GM10266 (cell line): ENCODE measurements around the gene NBDY.

ENCODE experiments used
- DNase-seq: peaks from one replicate; pipeline ENCODE4 v3.0.0; 2012; ENCODE audit errors: extremely low spot score
- CTCF ChIP-seq: IDR thresholded peaks from 2 replicates; pipeline ENCODE4 v1.5.1; 2012; ENCODE audit warnings: mild to moderate bottlenecking, low read depth; ENCODE audit not compliant: control insufficient read depth, insufficient read depth; ENCODE audit errors: missing control alignments

The NBDY gene

DNA sequence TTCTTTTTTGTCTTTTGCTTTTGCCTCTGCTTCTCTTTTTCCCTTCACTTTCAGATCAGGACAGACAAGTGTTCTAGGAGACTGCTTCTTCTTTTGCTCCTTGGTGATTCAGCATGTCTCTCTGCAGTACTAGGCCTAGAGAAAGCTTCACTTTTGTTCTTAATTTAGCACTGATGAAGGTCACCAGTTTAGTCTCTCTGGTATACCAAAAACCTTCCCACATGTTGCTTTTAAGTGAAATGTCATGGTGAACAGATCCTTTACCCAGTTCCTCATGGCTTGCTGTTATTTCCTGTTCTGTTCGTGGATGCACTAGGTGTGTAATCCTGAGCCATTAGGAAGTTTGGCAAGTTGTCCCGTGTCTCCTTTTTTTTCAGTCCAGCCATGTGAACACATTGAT lies 53.3 kb downstream of the NBDY start:
- DNase-seq, result no peak
- no peak for TF ChIP-seq CTCF

- no peak for TF ChIP-seq CTCF
- no peak for DNase-seq
These were observed 53.9 kb downstream of the NBDY start for GRCh38 chrX:56782791-56783449.

DNA sequence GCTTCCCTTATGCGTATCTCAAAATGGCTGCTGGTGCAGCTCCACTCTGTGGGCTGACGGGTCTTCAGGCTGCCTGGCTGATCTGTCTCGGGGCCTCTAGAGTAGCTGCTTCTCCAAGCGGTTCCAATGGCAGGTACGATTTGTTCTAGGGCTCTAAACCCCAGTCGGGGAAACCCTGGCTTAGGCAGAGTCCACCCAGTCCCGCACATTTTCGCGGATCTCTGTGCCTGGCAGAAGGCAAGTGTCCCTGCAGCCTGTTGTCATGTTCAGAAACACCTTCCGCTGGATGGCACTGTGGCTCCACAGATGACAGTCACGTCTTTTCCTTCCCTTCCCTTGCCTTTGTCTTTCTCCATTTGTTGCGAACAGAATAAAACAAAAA lies 54.4 kb downstream of the NBDY start:
- DNase-seq, result no peak
- TF ChIP-seq CTCF, result no peak

DNA sequence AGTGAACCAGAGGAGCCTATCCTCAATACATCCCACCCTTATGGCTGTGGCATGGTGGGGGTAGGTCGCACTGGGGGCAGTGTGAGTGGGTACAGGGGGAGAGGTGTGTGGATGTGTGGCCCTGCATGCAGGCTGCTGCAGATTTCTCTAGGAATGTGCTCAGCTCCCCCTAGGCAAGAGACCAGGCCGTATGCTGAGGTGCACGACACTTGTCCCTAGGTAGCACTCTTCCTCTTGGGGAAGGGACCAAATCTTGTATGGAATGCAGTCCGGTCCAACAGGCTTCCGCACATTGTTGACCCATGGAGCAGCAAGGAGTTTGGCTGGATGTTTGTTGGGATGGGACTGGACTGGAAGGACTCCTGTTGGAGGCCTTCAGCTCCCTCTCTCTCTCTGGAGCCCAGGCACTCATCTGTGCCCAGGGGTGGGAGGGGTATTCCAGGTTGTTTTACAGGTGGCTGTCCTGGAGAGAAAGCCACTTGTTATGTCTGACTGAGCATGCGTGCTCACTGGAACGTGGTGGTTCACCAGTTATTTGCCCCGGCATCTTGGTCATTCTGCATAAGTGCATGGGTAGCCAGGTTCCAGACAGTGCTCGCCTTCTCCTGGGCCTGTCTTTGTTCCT lies 55.1 kb downstream of the NBDY start:
- TF ChIP-seq CTCF, result no peak
- DNase-seq, result no peak

DNA sequence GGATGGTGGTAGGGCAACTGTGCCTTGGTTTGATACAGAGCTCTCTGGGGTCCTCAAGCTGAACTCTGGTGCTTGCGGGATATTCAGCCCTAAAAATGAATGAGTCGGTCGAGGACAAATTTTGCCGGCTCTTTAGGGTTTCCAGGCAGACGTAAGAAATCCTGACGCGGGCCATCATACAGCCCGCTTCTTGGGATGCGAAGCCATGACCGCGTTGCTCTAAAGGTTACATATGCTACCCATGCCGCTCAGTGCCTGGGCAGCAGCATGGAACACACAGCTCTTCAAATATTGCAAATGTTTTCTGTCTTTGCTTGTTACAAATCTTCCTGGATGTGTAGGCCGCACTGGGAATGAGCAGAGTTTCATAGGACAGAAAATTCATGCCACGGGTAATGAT lies 55.6 kb downstream of the NBDY start:
- DNase-seq, result no peak

GRCh38 chrX:56785442-56785841 lies 56.4 kb downstream of the NBDY start:
- no peak for TF ChIP-seq CTCF
- no peak for DNase-seq

More for the DNA sequence above, 55.6 kb downstream of the NBDY start:
- no peak for TF ChIP-seq CTCF
